OCI-LY1 (cell line): Measurements from ENCODE around the gene B2M.
"Not testable (repeated sequence)": the region's sequence is repeated elsewhere in the genome, so short reads cannot be mapped to it uniquely, and the experiment has no call there.

Experiments used
- H2AFZ ChIP-seq: fragments of 200-600 bp; sonication (generic), shearing (Covaris generic); 2 replicates; pipeline ENCODE4 v1.6.0; 2014; ENCODE audit warnings: antibody characterized with exemption, mild to moderate bottlenecking, low read length
- H3F3A ChIP-seq: fragments of 200-600 bp; sonication (generic), shearing (Covaris generic); 2 replicates; pipeline ENCODE4 v1.6.0; 2014; ENCODE audit warnings: mild to moderate bottlenecking, antibody characterized with exemption, low read length, moderate library complexity; ENCODE audit not compliant: insufficient read depth
- H3K27ac ChIP-seq: fragments of 200-600 bp; sonication (generic); 2 replicates; pipeline ENCODE4 v1.5.1; 2014; ENCODE audit warnings: low read length, mixed run types, mild to moderate bottlenecking, low read depth; ENCODE audit not compliant: poor library complexity, severe bottlenecking
- H3K27me3 ChIP-seq: fragments of 200-600 bp; sonication (generic); 2 replicates; pipeline ENCODE4 v1.6.0; 2014; ENCODE audit warnings: antibody characterized with exemption, mild to moderate bottlenecking, low read length, moderate library complexity; ENCODE audit not compliant: insufficient read depth
- H3K36me3 ChIP-seq: fragments of 200-600 bp; sonication (generic); 2 replicates; pipeline ENCODE4 v1.6.1; 2014; ENCODE audit warnings: mild to moderate bottlenecking, antibody characterized with exemption, low read length, moderate library complexity, mixed read lengths; ENCODE audit not compliant: insufficient read depth
- H3K4me1 ChIP-seq: fragments of 200-600 bp; sonication (generic); 2 replicates; pipeline ENCODE4 v1.5.1; 2014; ENCODE audit warnings: mild to moderate bottlenecking, low read length, moderate library complexity; ENCODE audit not compliant: insufficient read depth, severe bottlenecking
- H3K4me2 ChIP-seq: fragments of 200-600 bp; sonication (generic), shearing (Covaris generic); 2 replicates; pipeline ENCODE4 v1.6.1; 2014; ENCODE audit warnings: low read length
- H3K4me3 ChIP-seq: fragments of 200-600 bp; sonication (generic); 2 replicates; pipeline ENCODE4 v1.5.1; 2014; ENCODE audit warnings: low read length, low read depth, mild to moderate bottlenecking, mixed read lengths; ENCODE audit not compliant: poor library complexity, severe bottlenecking
- H3K79me2 ChIP-seq: fragments of 200-600 bp; shearing (Covaris generic); 2 replicates; pipeline ENCODE4 v1.6.1; 2016; ENCODE audit warnings: mixed run types, low read length, mixed read lengths; ENCODE audit not compliant: insufficient read depth
- H3K9ac ChIP-seq: fragments of 200-600 bp; sonication (generic), shearing (Covaris generic); 2 replicates; pipeline ENCODE4 v1.6.1; 2014; ENCODE audit warnings: mild to moderate bottlenecking, low read length, mixed read lengths
- H3K9me2 ChIP-seq: fragments of 200-600 bp; sonication (generic), shearing (Covaris generic); 2 replicates; pipeline ENCODE4 v1.6.1; 2014; ENCODE audit warnings: low read depth, mild to moderate bottlenecking, low read length, mixed read lengths
- H3K9me3 ChIP-seq: fragments of 200-600 bp; shearing (Covaris generic); 2 replicates; pipeline ENCODE4 v1.6.1; 2014; ENCODE audit warnings: low read length, mixed read lengths
- H4K20me1 ChIP-seq: fragments of 200-600 bp; sonication (generic), shearing (Covaris generic); 2 replicates; pipeline ENCODE4 v1.6.0; 2016; ENCODE audit warnings: mild to moderate bottlenecking, low read length; ENCODE audit not compliant: insufficient read depth
- CTCF ChIP-seq: fragments of 200-600 bp; sonication (generic), shearing (Covaris generic); IDR thresholded peaks from 2 replicates; pipeline ENCODE4 v1.5.1; 2017; ENCODE audit warnings: mild to moderate bottlenecking, antibody characterized with exemption, low read length, moderate library complexity, mixed read lengths
- EZH2 ChIP-seq: fragments of 200-600 bp; sonication (generic), shearing (Covaris generic); IDR thresholded peaks from 2 replicates; pipeline ENCODE4 v1.8.0; 2017; ENCODE audit warnings: borderline replicate concordance, mixed run types, mild to moderate bottlenecking, antibody characterized with exemption, low read length, moderate library complexity, mixed read lengths

Gene B2M

GRCh38 chr15:44718180-44718926 is 7.0 kb downstream of the B2M start:
- H3K4me2 ChIP-seq = no peak overlapping the region
- H3K4me3 ChIP-seq = no peak overlapping the region
- H3K27me3 ChIP-seq = no peaks in the 10 kb centered on the region
- no peak overlapping the region for H2AFZ ChIP-seq
- no peaks in the 10 kb centered on the region for H3K9me2 ChIP-seq
- 0 out of 2 replicates have a peak, but pooled peaks cover 3% of the 10 kb centered on the region for H4K20me1 ChIP-seq
- H3K4me1 ChIP-seq = peaks cover 51% of the 10 kb centered on the region
- no peaks in the 10 kb centered on the region for H3K9me3 ChIP-seq
- TF ChIP-seq CTCF (no peak), EZH2 (no peak)
- peaks cover 53% of the 10 kb centered on the region for H3K36me3 ChIP-seq
- peaks cover 14% of the 10 kb centered on the region for H3K79me2 ChIP-seq
- H3K27ac ChIP-seq = peak overlapping the region; percentile 86
- H3K9ac ChIP-seq = no peak overlapping the region
- H3F3A ChIP-seq = peaks cover 4% of the 10 kb centered on the region; the same call in 1 of the 2 replicates

GRCh38 chr15:44718927-44719292 is 7.6 kb downstream of the B2M start:
- H3K4me2 ChIP-seq = no peak overlapping the region
- peaks cover 51% of the 10 kb centered on the region for H3K4me1 ChIP-seq
- H3K9ac ChIP-seq = no peak overlapping the region
- peaks cover 8% of the 10 kb centered on the region for H3K79me2 ChIP-seq
- no peaks in the 10 kb centered on the region for H3K9me3 ChIP-seq
- H3F3A ChIP-seq = peaks cover 4% of the 10 kb centered on the region; the same call in 1 of the 2 replicates
- peak overlapping the region; percentile 86 for H3K27ac ChIP-seq
- TF ChIP-seq EZH2 (no peak), CTCF (no peak)
- H3K36me3 ChIP-seq = peaks cover 49% of the 10 kb centered on the region
- H3K27me3 ChIP-seq = no peaks in the 10 kb centered on the region
- H2AFZ ChIP-seq = no peak overlapping the region
- no peak overlapping the region for H3K4me3 ChIP-seq
- H4K20me1 ChIP-seq = no peaks in the 10 kb centered on the region
- H3K9me2 ChIP-seq = no peaks in the 10 kb centered on the region

GRCh38 chr15:44719293-44719999 is 8.1 kb downstream of the B2M start:
- peaks cover 4% of the 10 kb centered on the region; the same call in 1 of the 2 replicates for H3K79me2 ChIP-seq
- peak overlapping the region; percentile 86 for H3K27ac ChIP-seq
- peaks cover 51% of the 10 kb centered on the region for H3K4me1 ChIP-seq
- H4K20me1 ChIP-seq = no peaks in the 10 kb centered on the region
- TF ChIP-seq CTCF (no peak), EZH2 (no peak)
- no peak overlapping the region for H3K4me3 ChIP-seq
- H3K9ac ChIP-seq = peak overlapping the region; percentile 13; the same call in 1 of the 2 replicates
- H3K4me2 ChIP-seq = 0 out of 2 replicates have a peak overlapping the region, but pooled peaks have one; percentile 13
- no peaks in the 10 kb centered on the region for H3K27me3 ChIP-seq
- H2AFZ ChIP-seq = no peak overlapping the region
- H3F3A ChIP-seq = peaks cover 4% of the 10 kb centered on the region; the same call in 1 of the 2 replicates
- no peaks in the 10 kb centered on the region for H3K9me2 ChIP-seq
- no peaks in the 10 kb centered on the region for H3K9me3 ChIP-seq
- H3K36me3 ChIP-seq = peaks cover 44% of the 10 kb centered on the region

- H3K9ac ChIP-seq, H3K4me3 ChIP-seq, H3K27me3 ChIP-seq, H3K9me2 ChIP-seq, H3F3A ChIP-seq, H3K4me2 ChIP-seq, H2AFZ ChIP-seq, H3K9me3 ChIP-seq, H3K79me2 ChIP-seq, H4K20me1 ChIP-seq: not testable (repeated sequence)
- H3K36me3 ChIP-seq = peaks cover 39% of the 10 kb centered on the region
- peaks cover 57% of the 10 kb centered on the region for H3K4me1 ChIP-seq
- peak overlapping the region; percentile 86 for H3K27ac ChIP-seq
Observed at GRCh38 chr15:44720000-44720435, 8.7 kb downstream of the B2M start.
